Amniotic epithelial cell (primary cell): Measurements from ENCODE around the gene HOXB5.

Experiments used
- DNase-seq: peaks from one replicate; pipeline ENCODE4 v3.0.0-alpha.2; 2010; ENCODE audit warnings: low read depth

Gene HOXB5

GRCh38 chr17:48603959-48604769 is 10.6 kb upstream of the HOXB5 start:
- peak; percentile 85 for DNase-seq

GRCh38 chr17:48601539-48602425 is 8.2 kb upstream of the HOXB5 start:
- peak; percentile 19 for DNase-seq

GRCh38 chr17:48601207-48601538 is 7.6 kb upstream of the HOXB5 start:
- peak; percentile 31 for DNase-seq

- peak; percentile 94 for DNase-seq
Observed at GRCh38 chr17:48600244-48601098, 6.9 kb upstream of the HOXB5 start.

GRCh38 chr17:48599354-48599753 is 5.8 kb upstream of the HOXB5 start:
- peak; percentile 17 for DNase-seq

GRCh38 chr17:48598736-48599135 is 5.2 kb upstream of the HOXB5 start:
- peak; percentile 41 for DNase-seq

- DNase-seq = peak; percentile 89
Observed at GRCh38 chr17:48597778-48598631, 4.4 kb upstream of the HOXB5 start.

GRCh38 chr17:48597528-48597777 is 3.9 kb upstream of the HOXB5 start:
- DNase-seq = no peak

GRCh38 chr17:48596735-48597527 is 3.4 kb upstream of the HOXB5 start:
- DNase-seq = peak; percentile 83

GRCh38 chr17:48596000-48596734 is 2.6 kb upstream of the HOXB5 start:
- peak; percentile 60 for DNase-seq

- no peak for DNase-seq
Observed at GRCh38 chr17:48595278-48595999, 1.9 kb upstream of the HOXB5 start.

GRCh38 chr17:48594538-48595277 is 1.1 kb upstream of the HOXB5 start:
- DNase-seq = no peak

- peak; percentile 96 for DNase-seq
Observed at GRCh38 chr17:48593840-48594537, 410 bp upstream of the HOXB5 start.

GRCh38 chr17:48592577-48592976 is 1.0 kb downstream of the HOXB5 start:
- DNase-seq = no peak

- no peak for DNase-seq
Observed at GRCh38 chr17:48592057-48592514, 1.5 kb downstream of the HOXB5 start.

- peak; percentile 49 for DNase-seq
Observed at GRCh38 chr17:48591255-48592056, 2.1 kb downstream of the HOXB5 start.

GRCh38 chr17:48590607-48591161 is 2.9 kb downstream of the HOXB5 start:
- no peak for DNase-seq
